Neural cell (in vitro differentiated cells): ENCODE results near the gene IL22. TPM values are rescaled to one million over a fixed set of nuclear protein-coding genes. Genes with fewer than 3 reads are reported as not detected.

Experiments
- H2AFZ ChIP-seq: fragments of 200-600, 300-800 bp; sonication (generic), shearing (Covaris generic); 2 replicates; pipeline ENCODE4 v1.6.0; 2014; ENCODE audit warnings: low read depth, mild to moderate bottlenecking, antibody characterized with exemption, low read length, moderate library complexity
- H3F3A ChIP-seq: fragments of 200-600 bp; shearing (Covaris generic); 2 replicates; pipeline ENCODE4 v1.6.1; 2016; ENCODE audit warnings: mild to moderate bottlenecking, moderate library complexity, mixed read lengths, antibody characterized with exemption, low read length; ENCODE audit not compliant: insufficient read depth, poor library complexity, severe bottlenecking
- H3K27ac ChIP-seq: fragments of 200-600, 300-800 bp; sonication (generic), shearing (Covaris generic); 2 replicates; pipeline ENCODE4 v1.5.1; 2014; ENCODE audit warnings: mild to moderate bottlenecking, low read length, moderate library complexity
- H3K27me3 ChIP-seq: fragments of 300-800, 200-600 bp; sonication (generic), shearing (Covaris generic); 2 replicates; pipeline ENCODE4 v1.6.0; 2014; ENCODE audit warnings: mild to moderate bottlenecking, low read depth, low read length, moderate library complexity; ENCODE audit not compliant: insufficient read depth
- H3K36me3 ChIP-seq: fragments of 300-800, 200-600 bp; sonication (generic), shearing (Covaris generic); 2 replicates; pipeline ENCODE4 v1.5.1; 2014; ENCODE audit warnings: mild to moderate bottlenecking, antibody characterized with exemption, low read length, moderate library complexity; ENCODE audit not compliant: insufficient read depth
- H3K4me2 ChIP-seq: fragments of 300-800, 200-600 bp; sonication (generic), shearing (Covaris generic); 2 replicates; pipeline ENCODE4 v1.6.0; 2014; ENCODE audit warnings: mild to moderate bottlenecking, low read length
- H3K4me3 ChIP-seq: fragments of 300-800, 200-600 bp; sonication (generic), shearing (Covaris generic); 2 replicates; pipeline ENCODE4 v1.5.1; 2014; ENCODE audit warnings: mild to moderate bottlenecking, low read length, moderate library complexity
- H3K79me2 ChIP-seq: fragments of 200-600 bp; shearing (Covaris generic); replicated peaks from 2 replicates; pipeline ENCODE4 v1.6.0; 2014; ENCODE audit warnings: mild to moderate bottlenecking, low read length, moderate library complexity; ENCODE audit not compliant: insufficient read depth
- H3K9ac ChIP-seq: fragments of 300-800, 200-600 bp; sonication (generic), shearing (Covaris generic); 2 replicates; pipeline ENCODE4 v1.6.1; 2016; ENCODE audit warnings: mild to moderate bottlenecking, low read length, mixed read lengths
- H3K9me2 ChIP-seq: fragments of 200-600 bp; shearing (Covaris generic); 2 replicates; pipeline ENCODE4 v1.6.1; 2016; ENCODE audit warnings: mild to moderate bottlenecking, low read length, mixed read lengths; ENCODE audit not compliant: insufficient read depth
- H3K9me3 ChIP-seq: fragments of 200-600, 300-800 bp; sonication (generic), shearing (Covaris generic); 2 replicates; pipeline ENCODE4 v1.6.1; 2016; ENCODE audit warnings: mild to moderate bottlenecking, mixed run types, low read length, moderate library complexity, mixed read lengths
- H4K20me1 ChIP-seq: fragments of 200-600 bp; shearing (Covaris generic); 2 replicates; pipeline ENCODE4 v1.6.1; 2016; ENCODE audit warnings: mild to moderate bottlenecking, mixed run types; ENCODE audit not compliant: insufficient read depth
- EP300 ChIP-seq: fragments of 450-650 bp; conservative IDR thresholded peaks from 2 replicates; pipeline ENCODE4 v1.6.1; 2014; ENCODE audit warnings: antibody characterized with exemption, mild to moderate bottlenecking, moderate library complexity; ENCODE audit not compliant: poor library complexity, severe bottlenecking
- EZH2 ChIP-seq: fragments of 200-600, 300-800 bp; shearing (Covaris generic), sonication (generic); IDR thresholded peaks from 2 replicates; pipeline ENCODE4 v1.6.1; 2014; ENCODE audit warnings: antibody characterized with exemption, low read length, borderline replicate concordance, mild to moderate bottlenecking; ENCODE audit not compliant: insufficient read depth, poor library complexity, severe bottlenecking
- MXI1 ChIP-seq: fragments of 450-650 bp; conservative IDR thresholded peaks from 2 replicates; pipeline ENCODE4 v1.6.1; 2014; ENCODE audit warnings: antibody characterized with exemption, mild to moderate bottlenecking; ENCODE audit not compliant: poor library complexity, severe bottlenecking
- POLR2AphosphoS5 ChIP-seq: IDR thresholded peaks from 2 replicates; pipeline ENCODE4 v1.6.1; 2012
- RAD21 ChIP-seq: fragments of 450-650 bp; conservative IDR thresholded peaks from 2 replicates; pipeline ENCODE4 v1.6.1; 2014; ENCODE audit warnings: antibody characterized with exemption, mild to moderate bottlenecking, moderate library complexity
- SMC3 ChIP-seq: fragments of 450-650 bp; conservative IDR thresholded peaks from 2 replicates; pipeline ENCODE4 v1.6.1; 2014; ENCODE audit warnings: antibody characterized with exemption, mild to moderate bottlenecking, moderate library complexity; ENCODE audit not compliant: poor library complexity
- TAF1 ChIP-seq: IDR thresholded peaks from 2 replicates; pipeline ENCODE4 v1.6.1; 2012; ENCODE audit warnings: low read depth
- polyA plus RNA-seq: library from polyadenylated mRNA; depleted of rRNA; stranded (reverse); fragments of >200 nt; gene quantifications from 2 replicates; pipeline ENCODE4 v1.2.3, GENCODE V29; 2014
- TF ChIP-seq, protein P1 (sequence below): IDR thresholded peaks from 2 replicates; pipeline ENCODE4 v1.6.1; 2012; ENCODE audit warnings: borderline replicate concordance
- TF ChIP-seq, protein P2 (sequence below): fragments of 450-650 bp; IDR thresholded peaks from 2 replicates; pipeline ENCODE4 v1.5.1; 2014; ENCODE audit warnings: antibody characterized with exemption, mild to moderate bottlenecking, moderate library complexity; ENCODE audit not compliant: poor library complexity, severe bottlenecking

The IL22 gene
- polyA plus RNA-seq, 1 donor from 2014 or later = not detected

DNA sequence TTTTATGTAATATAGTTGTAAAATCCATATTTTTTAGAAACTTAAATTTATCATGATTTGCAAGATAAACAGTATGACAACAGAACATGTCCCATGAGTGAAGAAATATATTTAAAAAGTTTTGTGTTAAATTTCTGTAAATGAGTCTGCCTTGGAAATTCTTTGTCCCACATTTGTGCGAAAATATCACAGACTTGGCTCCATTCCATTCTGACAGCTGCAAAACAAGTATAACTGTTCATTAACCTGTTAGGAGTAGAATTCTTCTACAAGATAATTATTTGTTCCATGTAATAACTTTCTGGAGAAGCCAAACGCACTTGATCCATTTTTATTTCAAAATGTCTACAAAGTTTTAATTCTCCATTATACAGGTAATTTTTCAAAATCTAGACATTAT, 40.8 kb upstream of the IL22 start:
- H3K4me3 ChIP-seq = no peak overlapping the region

DNA sequence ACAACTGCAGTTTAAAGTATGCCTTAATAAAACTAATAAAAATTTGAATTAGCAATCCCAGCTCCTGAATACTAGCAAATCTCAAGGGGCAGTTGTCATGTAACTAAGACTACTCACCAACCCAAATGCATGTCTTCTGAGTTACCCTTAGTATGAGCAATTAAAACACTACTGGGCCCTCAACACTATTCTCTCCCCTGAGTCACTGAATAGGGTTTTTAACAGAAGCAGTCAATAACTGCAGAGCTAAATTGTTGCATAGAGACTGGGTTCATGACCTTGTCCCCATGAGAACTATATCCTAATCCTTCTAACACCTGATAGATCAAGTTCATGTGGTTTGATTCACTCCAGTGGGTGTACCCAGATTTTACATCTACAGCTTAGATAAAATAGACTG, 39.9 kb upstream of the IL22 start:
- Histone ChIP-seq H4K20me1 (no peaks in the 10 kb centered on the region), H3K9ac (no peak overlapping the region), H3K9me3 (no peaks in the 10 kb centered on the region), H3K4me3 (no peak overlapping the region), H3K4me2 (no peak overlapping the region), H3K36me3 (no peaks in the 10 kb centered on the region), H3K79me2 (no peaks in the 10 kb centered on the region), H3F3A (no peaks in the 10 kb centered on the region), H3K27me3 (no peaks in the 10 kb centered on the region), H3K9me2 (no peaks in the 10 kb centered on the region), H3K27ac (no peak overlapping the region), H2AFZ (no peak overlapping the region)
- TF ChIP-seq SMC3 (no peak), TAF1 (no peak), EZH2 (no peak), POLR2AphosphoS5 (no peak), RAD21 (no peak), EP300 (no peak), MXI1 (no peak)
- TF ChIP-seq, protein P1, sequence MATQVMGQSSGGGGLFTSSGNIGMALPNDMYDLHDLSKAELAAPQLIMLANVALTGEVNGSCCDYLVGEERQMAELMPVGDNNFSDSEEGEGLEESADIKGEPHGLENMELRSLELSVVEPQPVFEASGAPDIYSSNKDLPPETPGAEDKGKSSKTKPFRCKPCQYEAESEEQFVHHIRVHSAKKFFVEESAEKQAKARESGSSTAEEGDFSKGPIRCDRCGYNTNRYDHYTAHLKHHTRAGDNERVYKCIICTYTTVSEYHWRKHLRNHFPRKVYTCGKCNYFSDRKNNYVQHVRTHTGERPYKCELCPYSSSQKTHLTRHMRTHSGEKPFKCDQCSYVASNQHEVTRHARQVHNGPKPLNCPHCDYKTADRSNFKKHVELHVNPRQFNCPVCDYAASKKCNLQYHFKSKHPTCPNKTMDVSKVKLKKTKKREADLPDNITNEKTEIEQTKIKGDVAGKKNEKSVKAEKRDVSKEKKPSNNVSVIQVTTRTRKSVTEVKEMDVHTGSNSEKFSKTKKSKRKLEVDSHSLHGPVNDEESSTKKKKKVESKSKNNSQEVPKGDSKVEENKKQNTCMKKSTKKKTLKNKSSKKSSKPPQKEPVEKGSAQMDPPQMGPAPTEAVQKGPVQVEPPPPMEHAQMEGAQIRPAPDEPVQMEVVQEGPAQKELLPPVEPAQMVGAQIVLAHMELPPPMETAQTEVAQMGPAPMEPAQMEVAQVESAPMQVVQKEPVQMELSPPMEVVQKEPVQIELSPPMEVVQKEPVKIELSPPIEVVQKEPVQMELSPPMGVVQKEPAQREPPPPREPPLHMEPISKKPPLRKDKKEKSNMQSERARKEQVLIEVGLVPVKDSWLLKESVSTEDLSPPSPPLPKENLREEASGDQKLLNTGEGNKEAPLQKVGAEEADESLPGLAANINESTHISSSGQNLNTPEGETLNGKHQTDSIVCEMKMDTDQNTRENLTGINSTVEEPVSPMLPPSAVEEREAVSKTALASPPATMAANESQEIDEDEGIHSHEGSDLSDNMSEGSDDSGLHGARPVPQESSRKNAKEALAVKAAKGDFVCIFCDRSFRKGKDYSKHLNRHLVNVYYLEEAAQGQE = no peak
- TF ChIP-seq, protein P2, sequence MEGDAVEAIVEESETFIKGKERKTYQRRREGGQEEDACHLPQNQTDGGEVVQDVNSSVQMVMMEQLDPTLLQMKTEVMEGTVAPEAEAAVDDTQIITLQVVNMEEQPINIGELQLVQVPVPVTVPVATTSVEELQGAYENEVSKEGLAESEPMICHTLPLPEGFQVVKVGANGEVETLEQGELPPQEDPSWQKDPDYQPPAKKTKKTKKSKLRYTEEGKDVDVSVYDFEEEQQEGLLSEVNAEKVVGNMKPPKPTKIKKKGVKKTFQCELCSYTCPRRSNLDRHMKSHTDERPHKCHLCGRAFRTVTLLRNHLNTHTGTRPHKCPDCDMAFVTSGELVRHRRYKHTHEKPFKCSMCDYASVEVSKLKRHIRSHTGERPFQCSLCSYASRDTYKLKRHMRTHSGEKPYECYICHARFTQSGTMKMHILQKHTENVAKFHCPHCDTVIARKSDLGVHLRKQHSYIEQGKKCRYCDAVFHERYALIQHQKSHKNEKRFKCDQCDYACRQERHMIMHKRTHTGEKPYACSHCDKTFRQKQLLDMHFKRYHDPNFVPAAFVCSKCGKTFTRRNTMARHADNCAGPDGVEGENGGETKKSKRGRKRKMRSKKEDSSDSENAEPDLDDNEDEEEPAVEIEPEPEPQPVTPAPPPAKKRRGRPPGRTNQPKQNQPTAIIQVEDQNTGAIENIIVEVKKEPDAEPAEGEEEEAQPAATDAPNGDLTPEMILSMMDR = no peak

More for the DNA sequence above, 40.8 kb upstream of the IL22 start:
- Histone ChIP-seq H3K9me2 (no peaks in the 10 kb centered on the region), H2AFZ (no peak overlapping the region), H3K9ac (no peak overlapping the region), H3K9me3 (no peaks in the 10 kb centered on the region), H3K27ac (no peak overlapping the region), H3F3A (no peaks in the 10 kb centered on the region), H3K36me3 (no peaks in the 10 kb centered on the region), H3K27me3 (no peaks in the 10 kb centered on the region), H3K79me2 (no peaks in the 10 kb centered on the region), H3K4me2 (no peak overlapping the region), H4K20me1 (no peaks in the 10 kb centered on the region)
- TF ChIP-seq, protein P2 = no peak
- TF ChIP-seq SMC3 (no peak), EP300 (no peak), POLR2AphosphoS5 (no peak), MXI1 (no peak), TAF1 (no peak), EZH2 (no peak), RAD21 (no peak)
- TF ChIP-seq, protein P1 = no peak
